Measurements from ENCODE around the gene VWA7.
A peak's percentile ranks its signal among the peaks of the same experiment; 100 is the strongest.
"Not testable (repeated sequence)": the region's sequence is repeated elsewhere in the genome, so short reads cannot be mapped to it uniquely, and the experiment has no call there.

Gene VWA7

DNA sequence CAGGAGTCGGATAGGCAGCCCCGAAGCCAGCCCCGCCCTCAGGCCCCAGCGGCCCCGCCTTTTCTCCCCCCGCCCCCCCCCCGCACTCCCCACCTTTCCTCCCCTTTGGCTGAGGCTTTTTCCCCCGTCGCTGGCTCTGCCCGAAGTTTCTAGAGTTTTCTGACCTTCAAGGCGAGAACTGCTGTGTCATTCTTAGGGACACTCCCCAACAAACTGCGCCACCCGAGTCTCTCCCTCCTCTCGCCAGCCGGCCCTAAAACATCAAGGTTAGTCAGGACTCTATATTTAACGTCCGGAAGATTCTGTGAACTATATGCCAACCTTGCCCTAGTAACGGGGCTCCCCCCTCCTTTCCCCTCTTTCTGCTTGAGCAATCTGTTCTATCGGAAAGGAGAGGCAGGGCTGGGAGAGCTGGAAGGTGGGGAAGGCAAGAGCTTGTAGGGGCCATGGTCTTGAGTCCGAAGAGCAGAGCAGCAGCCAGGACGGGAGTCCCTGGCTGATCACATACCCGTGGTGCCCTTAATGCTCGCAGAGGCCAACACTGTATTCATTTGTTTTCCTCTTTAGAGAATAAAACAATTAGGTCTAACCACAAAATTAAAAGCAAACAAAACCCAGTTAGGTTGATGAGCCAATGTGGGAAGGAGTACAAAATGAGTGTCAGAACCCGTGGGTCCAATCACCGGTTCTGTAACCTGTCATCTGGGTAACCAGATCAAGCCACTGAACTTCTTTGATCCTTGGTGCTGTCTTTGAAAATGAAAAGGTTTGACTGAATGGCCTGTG is 45.1 kb upstream of the VWA7 start:
- Histone ChIP-seq H3F3A (ENCODE audit: insufficient read depth, low read length) (no peaks in the 10 kb centered on the region), H3K9ac (ENCODE audit: low read length) (peak overlapping the region; percentile 96), H2AFZ (ENCODE audit: low read length) (peak overlapping the region; percentile 64; the same call in 1 of the 2 replicates), H3K27me3 (ENCODE audit: insufficient read depth, low read length) (no peaks in the 10 kb centered on the region), H3K27ac (ENCODE audit: low read depth, low read length, poor library complexity, severe bottlenecking) (peak overlapping the region; percentile 93), H3K4me3 (ENCODE audit: low read depth, low read length, poor library complexity, severe bottlenecking) (peak overlapping the region; percentile 85), H3K79me2 (ENCODE audit: insufficient read depth, low read length) (no peaks in the 10 kb centered on the region), H3K4me2 (ENCODE audit: low read length) (peak overlapping the region; percentile 93), H4K20me1 (ENCODE audit: insufficient read depth, low read length) (no peaks in the 10 kb centered on the region), H3K36me3 (ENCODE audit: insufficient read depth, low read length) (no peaks in the 10 kb centered on the region), H3K9me2 (ENCODE audit: low read depth, low read length) (no peaks in the 10 kb centered on the region), H3K4me1 (ENCODE audit: insufficient read depth, low read length, severe bottlenecking) (peaks cover 39% of the 10 kb centered on the region), H3K9me3 (ENCODE audit: low read length) (no peaks in the 10 kb centered on the region)
- TF ChIP-seq, protein P1, sequence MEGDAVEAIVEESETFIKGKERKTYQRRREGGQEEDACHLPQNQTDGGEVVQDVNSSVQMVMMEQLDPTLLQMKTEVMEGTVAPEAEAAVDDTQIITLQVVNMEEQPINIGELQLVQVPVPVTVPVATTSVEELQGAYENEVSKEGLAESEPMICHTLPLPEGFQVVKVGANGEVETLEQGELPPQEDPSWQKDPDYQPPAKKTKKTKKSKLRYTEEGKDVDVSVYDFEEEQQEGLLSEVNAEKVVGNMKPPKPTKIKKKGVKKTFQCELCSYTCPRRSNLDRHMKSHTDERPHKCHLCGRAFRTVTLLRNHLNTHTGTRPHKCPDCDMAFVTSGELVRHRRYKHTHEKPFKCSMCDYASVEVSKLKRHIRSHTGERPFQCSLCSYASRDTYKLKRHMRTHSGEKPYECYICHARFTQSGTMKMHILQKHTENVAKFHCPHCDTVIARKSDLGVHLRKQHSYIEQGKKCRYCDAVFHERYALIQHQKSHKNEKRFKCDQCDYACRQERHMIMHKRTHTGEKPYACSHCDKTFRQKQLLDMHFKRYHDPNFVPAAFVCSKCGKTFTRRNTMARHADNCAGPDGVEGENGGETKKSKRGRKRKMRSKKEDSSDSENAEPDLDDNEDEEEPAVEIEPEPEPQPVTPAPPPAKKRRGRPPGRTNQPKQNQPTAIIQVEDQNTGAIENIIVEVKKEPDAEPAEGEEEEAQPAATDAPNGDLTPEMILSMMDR (IDR thresholded peaks at IDR 0.05; ENCODE audit: low read length), result no peak
- TF ChIP-seq EZH2 (IDR thresholded peaks at IDR 0.05; ENCODE audit: borderline replicate concordance, low read length), result no peak

DNA sequence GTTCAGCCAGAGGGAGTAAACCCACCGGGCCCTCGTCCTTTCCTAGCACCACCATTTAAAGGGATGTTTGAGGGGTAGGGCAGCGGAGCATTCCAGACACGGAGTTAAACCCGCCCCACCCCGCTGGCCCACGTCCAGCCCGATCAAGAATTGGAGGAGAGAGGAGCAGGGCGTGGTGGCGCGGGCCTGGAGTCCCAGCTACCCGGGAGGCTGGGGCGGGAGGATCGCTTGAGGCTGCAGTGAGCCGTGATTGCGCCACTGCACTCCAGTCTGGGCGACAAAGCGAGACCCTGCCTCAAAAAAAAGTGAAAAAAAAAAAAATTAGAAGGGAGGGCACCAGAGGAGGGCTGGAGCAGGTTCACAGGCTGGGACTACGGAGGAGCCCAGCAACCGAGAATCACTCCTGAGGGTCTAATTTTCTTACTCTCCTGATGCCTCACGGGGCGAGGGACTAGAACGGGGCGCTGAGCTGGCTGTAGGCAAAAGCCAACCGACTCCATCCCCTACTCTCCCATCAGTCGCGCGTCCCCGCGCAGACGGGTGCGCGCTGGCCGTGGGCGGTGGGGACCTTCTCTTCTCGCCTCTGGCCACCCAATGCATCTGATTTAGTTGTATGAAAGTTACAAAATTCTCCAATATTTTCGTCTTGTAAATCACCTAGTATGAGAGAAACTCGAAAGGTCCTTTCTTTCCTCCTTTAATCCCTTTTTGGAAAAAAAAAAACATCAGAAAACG is 44.3 kb upstream of the VWA7 start:
- Histone ChIP-seq H3K4me2 (ENCODE audit: low read length) (peak overlapping the region; percentile 93), H2AFZ (ENCODE audit: low read length) (peak overlapping the region; percentile 35), H3K27me3 (ENCODE audit: insufficient read depth, low read length) (no peaks in the 10 kb centered on the region), H3F3A (ENCODE audit: insufficient read depth, low read length) (no peaks in the 10 kb centered on the region), H3K9me3 (ENCODE audit: low read length) (no peaks in the 10 kb centered on the region), H3K9me2 (ENCODE audit: low read depth, low read length) (no peaks in the 10 kb centered on the region), H3K27ac (ENCODE audit: low read depth, low read length, poor library complexity, severe bottlenecking) (peak overlapping the region; percentile 93), H3K9ac (ENCODE audit: low read length) (peak overlapping the region; percentile 96), H3K4me3 (ENCODE audit: low read depth, low read length, poor library complexity, severe bottlenecking) (peak overlapping the region; percentile 85), H3K36me3 (ENCODE audit: insufficient read depth, low read length) (no peaks in the 10 kb centered on the region), H3K79me2 (ENCODE audit: insufficient read depth, low read length) (no peaks in the 10 kb centered on the region), H4K20me1 (ENCODE audit: insufficient read depth, low read length) (no peaks in the 10 kb centered on the region), H3K4me1 (ENCODE audit: insufficient read depth, low read length, severe bottlenecking) (peaks cover 34% of the 10 kb centered on the region)
- TF ChIP-seq, protein P1 (IDR thresholded peaks at IDR 0.05; ENCODE audit: low read length), result no peak
- no peak for TF ChIP-seq EZH2 (IDR thresholded peaks at IDR 0.05; ENCODE audit: borderline replicate concordance, low read length)

DNA sequence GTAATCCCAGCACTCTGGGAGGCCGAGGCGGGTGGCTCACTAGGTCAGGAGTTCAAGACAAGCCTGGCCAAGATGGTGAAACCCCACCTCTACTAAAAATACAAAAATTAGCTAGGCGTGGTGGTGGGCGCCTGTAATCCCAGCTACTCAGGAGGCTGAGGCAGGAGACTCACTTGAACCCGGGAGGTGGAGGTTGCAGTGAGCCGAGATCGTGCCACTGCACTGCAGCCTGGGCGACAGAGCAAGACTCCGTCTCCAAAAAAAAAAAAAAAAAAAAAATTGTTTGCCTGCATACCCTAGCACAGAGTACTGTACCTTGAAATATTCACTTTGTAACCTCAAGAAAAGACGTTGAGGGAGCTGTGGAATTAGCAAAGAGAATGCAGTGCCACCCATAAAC is 43.3 kb upstream of the VWA7 start:
- H3K9ac ChIP-seq (ENCODE audit: low read length); H3K9me3 ChIP-seq (ENCODE audit: low read length); H2AFZ ChIP-seq (ENCODE audit: low read length); H3K36me3 ChIP-seq (ENCODE audit: insufficient read depth, low read length); H3K27me3 ChIP-seq (ENCODE audit: insufficient read depth, low read length); H3K4me3 ChIP-seq (ENCODE audit: low read depth, low read length, poor library complexity, severe bottlenecking); H3K27ac ChIP-seq (ENCODE audit: low read depth, low read length, poor library complexity, severe bottlenecking); H3K9me2 ChIP-seq (ENCODE audit: low read depth, low read length); H4K20me1 ChIP-seq (ENCODE audit: insufficient read depth, low read length); H3K79me2 ChIP-seq (ENCODE audit: insufficient read depth, low read length); H3K4me2 ChIP-seq (ENCODE audit: low read length); H3F3A ChIP-seq (ENCODE audit: insufficient read depth, low read length): not testable (repeated sequence)
- peaks cover 23% of the 10 kb centered on the region for H3K4me1 ChIP-seq (ENCODE audit: insufficient read depth, low read length, severe bottlenecking)

All from OCI-LY1 (cell line).